Measurements from ENCODE around the gene COMP.
"Not testable (repeated sequence)": the region's sequence is repeated elsewhere in the genome, so short reads cannot be mapped to it uniquely, and the experiment has no call there.

Gene COMP

GRCh38 chr19:18745012-18745735 is 45.9 kb downstream of the COMP start:
- no peak for DNase-seq

DNA sequence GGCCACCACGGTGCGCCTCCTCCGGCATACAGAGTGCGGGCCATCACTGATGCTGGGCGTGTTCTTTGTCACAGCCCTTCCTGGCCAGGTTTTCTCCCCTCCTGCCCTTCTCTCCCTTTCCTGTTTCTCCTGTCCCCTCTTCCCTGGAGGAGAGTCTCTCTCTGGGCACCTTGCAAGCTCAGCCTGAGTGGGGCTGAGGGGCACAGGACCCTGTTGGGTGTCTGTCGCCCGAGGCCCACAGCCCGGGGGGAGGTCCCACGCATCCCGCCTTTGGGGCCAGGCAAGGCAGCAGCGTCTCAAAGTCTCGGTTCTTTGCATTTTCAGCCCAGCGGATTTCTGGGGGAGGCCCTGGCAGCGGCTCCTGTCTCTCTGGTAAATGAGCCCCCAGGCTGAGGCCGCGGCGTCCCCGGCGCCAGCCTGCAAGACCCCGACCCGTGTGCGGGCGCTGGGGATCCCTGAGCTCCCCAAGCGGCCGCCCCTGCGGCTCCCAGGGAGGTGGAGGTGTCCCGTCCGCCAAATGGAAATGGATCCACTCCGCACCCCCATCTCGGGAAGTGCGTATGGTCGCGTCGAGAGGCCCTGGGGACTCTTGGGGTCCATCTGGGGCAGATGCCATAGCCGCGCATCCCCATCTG is 47.2 kb downstream of the COMP start:
- DNase-seq: no peak

- no peak for DNase-seq
Observed at GRCh38 chr19:18742838-18743783, 48.0 kb downstream of the COMP start.

DNA sequence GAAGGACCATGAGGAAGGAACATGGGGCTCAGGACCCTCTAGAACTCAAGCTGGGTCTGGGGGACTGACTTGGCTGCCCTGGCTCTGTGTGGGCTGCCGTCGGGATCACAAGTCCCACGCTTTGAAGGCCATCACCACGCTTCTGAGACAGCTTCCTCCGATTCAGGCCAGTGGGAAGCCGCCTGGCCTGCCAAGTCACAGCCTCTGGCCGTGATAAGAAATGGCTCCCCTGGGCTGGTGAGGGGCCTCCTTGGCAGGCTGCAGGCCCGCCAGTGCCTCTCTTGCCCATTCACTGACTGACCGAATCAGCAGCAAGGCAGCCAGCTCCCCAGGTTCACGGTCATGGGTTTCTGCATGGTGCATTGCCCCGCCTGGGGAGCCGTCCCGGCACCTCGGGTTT is 48.8 kb downstream of the COMP start:
- DNase-seq: no peak

GRCh38 chr19:18741124-18742121 is 49.7 kb downstream of the COMP start:
- DNase-seq: no peak

- no peak for DNase-seq
Observed at GRCh38 chr19:18738961-18739690, 52.0 kb downstream of the COMP start.

DNA sequence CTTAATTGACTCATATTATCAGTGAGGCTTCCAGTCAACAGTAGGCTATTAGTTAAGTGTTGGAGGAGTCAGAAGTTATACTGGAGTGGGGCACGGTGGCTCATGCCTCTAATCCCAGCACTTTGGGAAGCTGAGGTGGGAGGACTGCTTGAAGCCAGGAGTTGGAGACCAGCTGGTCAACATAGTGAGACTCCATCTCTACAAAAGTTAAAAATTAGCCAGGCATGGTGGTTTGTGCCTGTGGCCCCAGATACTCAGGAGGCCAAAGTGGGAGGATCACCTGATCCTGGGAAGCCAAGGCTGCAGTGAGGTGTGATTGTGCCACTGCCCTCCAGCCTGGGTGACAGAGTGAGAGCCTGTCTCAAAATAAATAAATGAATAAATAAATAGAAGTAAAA is 53.2 kb downstream of the COMP start:
- no peak for DNase-seq

- no peak for DNase-seq
Observed at GRCh38 chr19:18737337-18737953, 53.7 kb downstream of the COMP start.

DNA sequence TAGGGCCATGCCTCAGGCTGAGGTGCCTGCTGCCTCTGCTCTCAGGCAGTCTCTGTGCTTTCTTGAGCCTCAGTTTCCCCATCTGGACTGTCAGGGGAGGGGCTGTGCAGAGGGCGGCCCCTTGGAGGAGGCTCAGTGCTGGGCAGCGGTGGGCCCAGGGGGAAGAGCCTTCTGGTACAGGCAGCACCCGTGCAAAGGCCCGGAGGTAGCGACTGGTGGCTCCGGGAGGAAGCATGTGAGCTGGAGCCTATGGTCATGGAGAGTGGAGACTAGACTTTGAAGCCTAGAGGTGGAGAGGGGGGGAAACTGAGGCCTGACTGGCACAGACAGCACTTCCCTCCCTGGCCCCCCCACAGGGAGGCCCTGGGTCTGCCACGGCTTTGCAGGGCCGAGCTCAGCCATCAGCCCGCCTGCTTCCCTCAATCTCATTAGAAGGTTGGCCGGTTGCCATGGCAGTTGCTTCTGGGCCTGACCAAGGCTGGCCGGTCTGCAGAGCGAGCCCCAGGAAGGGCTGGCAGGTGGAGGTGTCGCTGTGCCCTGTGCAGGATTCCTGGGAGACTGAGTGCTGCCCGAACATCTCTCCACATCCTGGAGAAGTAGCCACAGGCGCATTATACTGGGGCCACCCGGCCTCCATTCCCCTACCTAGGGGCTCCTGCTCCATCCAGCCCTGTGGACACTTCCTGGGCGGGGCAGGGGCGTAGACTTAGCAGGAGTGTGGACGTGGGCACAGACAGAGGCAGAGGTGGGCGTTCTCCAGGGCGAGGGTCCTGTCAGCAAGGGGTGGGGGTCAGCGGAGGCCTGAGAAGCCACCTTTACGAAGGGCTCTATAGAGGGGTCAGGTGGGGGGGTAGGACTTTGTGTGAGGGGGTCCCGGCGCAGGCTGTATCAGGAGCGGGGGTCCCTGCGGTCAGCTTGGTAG is 54.4 kb downstream of the COMP start:
- DNase-seq: no peak

DNA sequence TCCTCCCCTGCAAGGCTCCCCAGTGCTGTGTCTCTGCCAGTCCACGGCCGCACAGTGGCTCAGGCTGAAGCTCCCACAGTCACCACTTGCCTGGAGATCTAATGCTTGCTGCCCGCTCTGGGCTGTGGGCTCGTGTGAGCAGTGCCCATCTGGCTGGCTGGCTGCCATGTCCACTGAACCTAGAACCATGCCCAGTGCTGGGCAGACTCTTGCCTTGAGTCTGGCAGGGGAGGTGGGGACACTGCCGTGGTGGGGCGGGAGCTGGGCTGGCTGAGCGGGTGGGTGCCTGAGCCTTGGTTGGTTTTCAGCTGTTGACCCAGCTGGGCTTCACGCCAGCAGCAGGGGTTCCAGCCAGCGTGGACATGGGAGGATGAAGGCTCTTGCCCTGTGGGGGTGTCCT is 55.4 kb downstream of the COMP start:
- DNase-seq: no peak

DNA sequence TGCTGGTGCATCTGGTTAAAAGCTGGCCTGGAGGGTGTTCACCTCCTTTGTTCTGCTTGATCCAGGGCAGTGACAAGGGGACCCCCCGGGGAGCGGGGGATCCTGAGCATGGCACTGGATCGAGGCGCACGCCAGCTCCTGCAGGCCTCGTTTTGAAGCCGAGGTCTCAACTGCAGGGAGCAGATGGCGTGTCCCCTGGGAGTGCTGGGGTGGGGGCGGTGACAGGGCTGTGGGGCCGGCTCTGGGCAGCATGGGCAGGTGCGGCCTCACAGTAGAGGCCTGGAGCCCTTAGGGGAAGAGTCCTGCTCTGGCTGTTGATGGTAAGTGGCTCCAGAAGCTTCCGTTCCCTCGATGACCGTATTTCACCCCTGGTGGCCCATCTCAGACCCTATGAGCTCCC is 55.8 kb downstream of the COMP start:
- no peak for DNase-seq

- not testable (repeated sequence) for DNase-seq
Observed at GRCh38 chr19:18733762-18734332, 57.3 kb downstream of the COMP start.

DNA sequence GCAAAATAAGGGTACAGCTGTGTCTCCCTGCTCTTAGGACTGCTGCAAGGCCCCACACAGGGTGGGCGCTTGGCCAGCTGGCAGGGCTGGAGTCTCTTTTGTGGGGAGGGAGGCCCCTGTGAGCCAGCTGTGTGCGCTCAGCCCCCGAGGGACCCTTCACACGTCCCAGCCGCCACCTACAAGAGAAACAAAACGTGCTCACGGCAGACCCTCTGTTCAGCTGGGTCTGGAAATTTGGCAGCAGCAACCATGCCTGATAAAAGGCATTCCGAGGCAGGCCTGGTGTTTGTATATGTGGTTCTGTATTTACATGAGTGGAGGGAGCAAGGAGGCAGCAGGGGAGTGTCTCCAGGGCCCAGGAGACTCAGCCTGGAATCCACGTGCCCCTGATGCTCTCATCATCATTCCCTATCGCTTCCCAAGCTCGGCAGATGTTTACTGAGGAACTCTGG is 57.9 kb downstream of the COMP start:
- no peak for DNase-seq
